HG03135 (cell line): ENCODE data around the gene ATP2B2.

Experiments
- ATAC-seq: cut with Tn5 transposase; IDR thresholded peaks from one replicate; pipeline ENCODE4 v1.9.1; 2021; ENCODE audit warnings: mild to moderate bottlenecking, moderate library complexity; ENCODE audit not compliant: unreplicated experiment

ATP2B2 gene

DNA sequence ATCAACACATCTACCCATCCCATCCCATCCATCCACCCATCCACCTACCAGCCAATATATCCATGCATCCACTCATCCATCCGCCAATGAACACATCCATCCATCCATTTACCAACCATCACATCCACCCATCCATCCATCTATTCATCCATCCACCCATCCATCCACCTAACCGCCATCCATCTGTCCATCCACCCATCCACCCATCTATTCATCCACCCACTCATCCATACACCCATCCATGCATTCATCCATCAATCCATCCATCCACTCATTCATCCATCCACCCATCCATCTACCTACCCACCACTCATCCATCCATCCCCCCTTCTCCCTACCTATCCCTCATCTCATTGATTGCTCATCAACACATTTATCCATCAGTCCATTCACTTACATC, 136.9 kb downstream of the ATP2B2 start:
- ATAC-seq, result no peak

DNA sequence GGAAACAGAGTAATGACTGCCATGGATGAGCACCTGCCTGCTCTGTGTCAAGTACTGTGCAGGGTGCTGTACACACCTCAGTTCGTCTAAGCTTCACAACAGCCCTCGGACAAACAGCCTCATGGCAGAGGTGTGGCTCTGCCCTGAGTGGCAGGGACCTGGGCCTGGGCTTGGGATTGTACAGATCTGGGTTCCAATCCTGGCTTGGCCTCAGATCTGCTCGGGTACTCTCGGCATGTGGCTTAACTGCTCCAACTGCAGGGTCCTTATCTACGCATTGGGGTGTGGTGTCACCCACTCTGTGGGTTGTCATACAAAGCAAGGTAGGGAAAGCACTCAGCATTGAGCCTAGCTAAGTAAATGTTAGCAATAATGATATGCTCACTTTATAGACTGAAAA, 137.9 kb downstream of the ATP2B2 start:
- no peak for ATAC-seq

DNA sequence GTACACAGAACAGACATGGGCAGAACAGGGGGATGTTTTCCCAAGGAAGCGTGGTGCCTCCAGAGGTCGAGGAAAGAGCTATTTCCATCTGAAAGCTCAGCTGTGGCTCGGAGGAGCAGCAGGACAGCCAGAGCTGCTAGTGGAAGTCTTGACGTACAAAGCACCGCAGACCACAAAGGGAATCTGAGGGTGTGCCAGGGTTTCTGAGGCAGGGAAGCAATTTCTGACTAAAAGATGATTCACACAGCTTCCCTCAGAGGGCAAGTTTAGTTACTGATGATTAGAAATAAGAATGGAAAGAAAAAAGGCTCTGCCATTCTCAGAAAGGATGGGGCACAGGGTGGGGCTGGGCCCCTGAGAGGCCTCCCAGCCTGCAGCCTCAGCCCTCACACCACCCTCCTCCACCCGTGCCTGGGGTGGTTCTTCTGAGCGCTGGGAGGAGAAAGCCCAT, 138.7 kb downstream of the ATP2B2 start:
- no peak for ATAC-seq

DNA sequence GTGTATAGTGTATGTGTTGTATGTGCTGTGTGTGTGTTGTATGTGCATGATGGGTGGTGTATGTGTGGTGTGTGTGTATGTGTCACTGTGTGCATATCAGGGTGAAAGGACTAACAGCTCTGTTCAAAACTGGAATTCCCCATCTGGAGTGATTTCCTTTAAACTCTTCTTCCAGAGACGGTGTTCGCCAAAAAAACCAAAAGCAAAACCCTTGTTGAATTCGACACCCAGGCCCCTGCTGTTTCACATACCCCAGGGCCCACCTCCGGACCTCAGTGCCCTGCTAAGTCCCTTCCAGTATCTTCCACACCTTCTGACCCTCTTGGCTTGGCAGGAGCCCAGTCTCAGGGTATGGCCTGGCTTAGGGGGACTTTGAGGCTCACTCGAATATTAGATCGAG, 139.6 kb downstream of the ATP2B2 start:
- ATAC-seq, result no peak

DNA sequence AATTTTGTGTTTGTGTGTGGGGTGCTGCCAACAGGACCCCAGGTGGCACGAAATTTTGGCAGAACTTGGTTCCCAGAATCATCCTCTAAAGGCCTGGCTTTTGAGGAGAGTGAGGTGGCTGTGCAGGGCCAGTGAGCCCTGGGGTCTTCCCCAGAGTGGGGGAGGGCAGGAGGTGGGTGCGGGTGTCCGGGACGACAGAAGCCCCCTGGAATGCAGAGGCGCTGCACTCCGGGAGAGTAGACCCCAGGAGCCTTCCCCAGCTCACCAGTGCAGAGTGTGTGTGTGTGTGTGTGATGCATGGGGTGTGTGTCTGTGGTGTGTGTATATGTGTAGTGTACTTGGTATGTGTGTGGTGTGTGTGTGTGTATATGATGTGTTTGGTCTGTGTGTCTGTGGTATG, 140.1 kb downstream of the ATP2B2 start:
- no peak for ATAC-seq

DNA sequence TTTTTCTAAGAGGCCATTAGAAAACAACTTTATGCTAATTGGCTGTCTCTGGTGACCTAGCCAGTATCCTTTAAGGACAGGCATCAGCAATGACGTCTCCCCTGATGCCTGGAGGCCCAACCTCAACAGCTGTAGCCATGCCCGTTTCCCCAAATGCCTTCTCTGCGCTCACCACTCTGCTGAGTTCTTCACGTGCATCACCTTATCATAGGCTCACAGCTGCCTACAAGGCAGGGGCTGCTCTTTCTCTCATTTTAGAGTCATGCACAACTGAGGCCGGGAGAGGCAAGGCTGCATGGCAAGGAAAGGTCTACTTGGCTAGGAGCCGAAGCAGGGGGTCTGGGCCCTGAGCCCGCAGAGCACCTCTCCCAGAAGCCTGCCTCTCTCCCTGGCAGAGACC, 140.6 kb downstream of the ATP2B2 start:
- ATAC-seq, result no peak

DNA sequence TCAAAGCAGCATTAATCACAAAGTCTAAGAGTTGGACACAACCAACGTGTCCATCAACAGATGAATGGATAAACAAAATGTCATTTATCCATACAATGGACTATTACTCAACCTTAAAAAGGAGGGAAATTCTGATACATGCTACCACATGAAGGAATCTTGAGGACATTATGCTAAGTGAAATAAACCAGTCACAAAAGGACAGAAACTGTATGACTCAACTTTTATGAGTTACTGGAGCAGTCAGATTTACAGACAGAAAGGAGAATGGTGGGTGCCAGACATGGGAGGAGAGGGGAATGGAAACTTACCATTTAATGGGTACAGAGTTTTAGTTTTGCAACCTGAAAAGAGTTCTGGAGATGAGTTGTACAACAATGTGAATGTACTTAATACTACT, 141.5 kb downstream of the ATP2B2 start:
- no peak for ATAC-seq

DNA sequence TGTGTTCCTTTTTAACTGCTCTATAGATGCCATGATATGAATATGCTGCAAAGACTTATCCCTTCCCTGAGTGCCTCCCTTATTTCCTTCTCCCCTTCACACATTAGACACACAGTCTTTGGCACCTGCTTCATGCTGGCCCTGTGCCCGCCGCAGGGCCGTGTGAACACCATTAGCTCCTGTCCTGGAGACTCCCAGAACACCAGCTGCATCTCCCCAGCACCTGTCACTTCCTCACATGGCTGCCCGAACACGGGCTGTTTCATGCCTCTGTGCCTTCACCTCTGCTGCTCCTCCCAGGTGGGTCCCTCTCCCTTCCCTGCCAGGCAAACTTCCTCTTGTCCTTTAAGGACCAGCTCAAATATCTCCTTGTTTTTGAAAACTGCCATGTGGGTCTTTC, 144.0 kb downstream of the ATP2B2 start:
- ATAC-seq, result no peak

DNA sequence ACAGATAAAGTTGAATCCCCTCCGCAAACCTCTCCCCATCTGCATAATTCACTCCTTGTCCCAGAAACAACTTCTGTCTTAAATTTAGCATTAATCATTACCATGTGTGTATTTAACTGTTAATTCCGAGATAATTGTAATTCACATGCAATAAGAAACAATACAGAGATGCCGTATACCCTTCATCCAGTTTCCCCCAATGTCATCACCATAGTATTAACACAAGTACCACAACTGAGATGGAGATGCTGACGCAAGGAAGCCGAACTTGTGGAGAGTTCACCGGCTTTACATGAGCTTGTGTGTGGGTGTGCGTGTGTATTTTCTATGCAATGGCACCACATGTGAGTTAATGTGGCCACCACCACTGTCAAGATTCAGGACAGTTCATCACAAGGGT, 144.9 kb downstream of the ATP2B2 start:
- ATAC-seq, result no peak

DNA sequence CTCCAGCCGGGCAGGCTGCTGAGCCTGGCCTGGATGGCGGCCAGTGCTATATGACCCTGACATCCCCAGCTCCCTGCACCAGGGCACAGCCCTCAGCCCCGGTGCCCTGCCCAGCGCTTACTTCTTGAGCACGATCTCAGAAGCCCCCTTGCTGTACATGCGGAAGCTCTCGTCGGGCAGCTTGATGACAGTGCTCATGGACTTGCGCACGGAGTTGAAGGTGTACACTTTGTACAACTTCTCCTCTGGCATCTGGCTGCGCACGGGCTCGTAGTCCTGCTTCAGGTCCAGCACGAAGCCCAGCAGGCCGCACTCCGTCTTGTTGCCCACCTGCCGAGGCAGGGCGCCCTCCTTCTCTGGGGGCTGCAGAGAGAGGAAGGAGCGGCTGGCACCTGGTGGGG, 145.6 kb downstream of the ATP2B2 start:
- no peak for ATAC-seq

DNA sequence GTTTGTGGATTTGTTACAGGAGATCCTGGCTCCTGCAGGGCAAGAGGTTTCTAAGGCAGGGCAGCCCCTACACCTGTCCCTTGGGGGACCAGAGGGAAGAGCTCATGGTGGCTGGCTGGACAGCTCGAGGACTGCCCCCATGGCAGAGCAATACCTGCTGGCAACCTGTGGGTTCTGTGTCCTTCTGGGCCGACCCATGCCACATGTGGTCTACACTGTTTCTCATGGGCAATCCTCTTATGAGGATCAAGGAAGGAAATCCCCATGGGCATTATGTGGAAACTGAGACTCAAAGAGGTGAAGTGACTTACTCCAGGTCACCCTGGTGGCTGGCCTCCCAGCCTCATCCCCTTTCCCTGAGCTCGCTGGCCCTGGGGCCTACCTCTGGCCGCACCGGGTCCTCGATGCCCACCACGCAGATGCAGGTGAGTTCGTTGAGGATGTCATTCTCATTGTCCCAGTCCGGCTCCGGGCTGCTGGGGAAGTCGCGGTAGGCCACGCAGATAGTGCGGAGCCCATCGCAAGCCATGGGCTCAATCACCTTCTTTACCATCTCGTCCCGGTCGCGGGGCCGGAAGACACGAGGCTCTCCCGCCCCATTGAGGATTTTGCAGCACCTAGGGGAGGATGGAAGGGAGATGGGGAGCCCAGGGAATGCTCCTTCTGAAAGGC, 146.9 kb downstream of the ATP2B2 start:
- no peak for ATAC-seq

DNA sequence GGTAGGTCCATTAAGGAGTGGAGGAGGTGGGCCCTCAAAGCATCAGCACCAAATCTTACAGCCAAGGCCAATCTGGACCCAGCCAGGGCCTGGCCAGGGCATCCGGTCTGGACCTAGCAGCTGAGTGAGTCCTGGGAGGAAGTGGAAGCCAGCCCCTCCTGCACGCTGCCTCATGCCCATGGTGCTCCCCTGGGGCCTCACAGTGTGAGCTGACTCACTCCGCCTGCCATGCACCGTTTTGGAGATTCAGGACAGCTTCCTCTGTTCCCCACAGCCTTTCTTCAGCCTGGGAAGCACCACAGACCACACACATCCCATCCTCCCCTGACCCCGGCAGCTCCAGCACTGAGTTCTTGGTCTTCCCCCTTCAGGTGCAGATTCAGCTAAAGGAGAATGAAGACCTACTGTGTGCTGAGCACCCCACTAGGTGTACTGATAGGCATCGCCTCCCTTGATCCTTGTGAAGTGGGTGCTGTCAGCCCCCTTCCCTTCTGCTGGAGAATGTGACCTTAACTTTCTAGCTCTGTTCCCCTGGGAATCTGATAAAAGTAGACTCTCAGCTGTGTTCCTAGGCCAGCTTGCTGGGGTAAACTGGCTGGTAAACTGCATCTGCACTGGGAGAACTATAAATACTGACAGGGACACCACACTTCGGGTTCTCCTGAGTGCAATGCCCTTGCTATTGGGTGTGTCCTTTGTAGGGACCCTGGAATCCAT, 147.6 kb downstream of the ATP2B2 start:
- ATAC-seq, result no peak

DNA sequence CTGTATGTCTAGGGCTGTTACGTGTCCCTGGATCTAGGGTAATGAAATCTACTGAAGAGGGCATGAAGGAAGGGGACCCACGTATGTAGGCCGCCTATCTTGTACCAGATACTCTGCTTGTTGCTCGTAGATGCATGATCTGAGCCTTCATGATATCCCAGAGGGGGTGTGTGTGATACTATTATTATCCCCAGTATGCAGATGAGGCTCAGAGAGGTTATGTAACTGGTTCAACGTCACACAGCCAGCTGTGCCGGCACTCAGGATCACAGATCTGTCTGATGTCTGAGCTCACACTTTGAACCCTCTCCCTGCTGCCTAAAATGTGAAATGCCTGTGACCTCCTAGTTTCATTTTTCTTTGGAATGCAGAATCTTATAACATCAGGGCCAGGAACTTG, 148.3 kb downstream of the ATP2B2 start:
- ATAC-seq, result no peak

DNA sequence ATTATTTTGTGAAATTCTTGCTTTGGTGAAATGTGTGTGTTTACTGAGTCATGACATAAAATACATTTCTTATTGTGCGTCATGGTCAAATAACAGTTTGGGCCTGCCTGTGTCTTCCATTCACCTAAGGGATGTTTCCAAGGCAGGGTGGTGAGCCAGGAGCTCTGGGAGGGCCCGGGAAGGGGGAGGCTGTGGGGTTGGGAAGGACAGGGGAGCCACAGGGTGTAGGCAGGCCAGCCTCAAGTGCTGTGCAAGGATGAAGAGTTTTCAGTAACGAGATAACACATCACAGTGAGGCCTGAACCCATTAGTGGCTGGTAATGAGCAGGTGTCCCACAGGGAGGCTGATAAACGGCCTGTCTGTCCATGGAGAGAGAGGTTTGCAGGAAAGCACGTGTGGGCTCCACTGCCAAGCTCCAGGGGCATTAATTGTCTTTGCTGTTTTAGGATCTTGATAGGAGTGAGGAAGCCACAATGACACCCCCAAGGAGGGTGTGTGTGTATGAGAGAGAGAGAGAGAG, 148.9 kb downstream of the ATP2B2 start:
- ATAC-seq, result no peak

DNA sequence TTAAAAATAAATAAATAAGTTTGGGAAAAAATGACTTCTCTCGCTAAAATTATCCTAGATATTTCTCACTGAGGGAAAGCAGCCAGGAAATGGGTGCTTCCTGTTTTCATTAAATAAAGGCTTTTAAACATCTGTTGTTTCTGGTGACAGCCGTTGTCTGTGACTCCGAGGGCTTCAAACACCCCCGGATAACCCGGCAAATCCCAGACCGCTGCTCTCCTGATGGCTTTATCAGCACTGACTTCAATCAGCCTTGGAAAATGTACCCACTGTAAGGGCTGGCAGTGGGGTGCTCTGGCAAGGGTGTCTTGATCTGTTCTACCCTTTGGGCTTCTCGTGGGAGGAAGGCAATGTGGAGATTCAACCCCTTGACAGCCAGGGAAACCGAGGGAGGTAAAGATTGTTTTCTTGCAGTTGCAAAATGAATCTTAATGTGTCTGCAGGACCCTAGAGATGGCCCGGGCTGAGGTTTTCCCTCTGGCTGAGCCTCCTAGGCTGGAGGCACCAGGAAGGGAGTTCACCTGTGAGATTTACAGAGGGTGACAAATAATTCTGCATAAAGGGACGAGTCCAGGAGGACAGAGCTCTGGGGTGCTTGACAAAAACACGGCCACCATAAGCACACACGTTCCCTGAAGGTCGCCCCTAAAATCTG, 150.9 kb downstream of the ATP2B2 start:
- ATAC-seq, result no peak

DNA sequence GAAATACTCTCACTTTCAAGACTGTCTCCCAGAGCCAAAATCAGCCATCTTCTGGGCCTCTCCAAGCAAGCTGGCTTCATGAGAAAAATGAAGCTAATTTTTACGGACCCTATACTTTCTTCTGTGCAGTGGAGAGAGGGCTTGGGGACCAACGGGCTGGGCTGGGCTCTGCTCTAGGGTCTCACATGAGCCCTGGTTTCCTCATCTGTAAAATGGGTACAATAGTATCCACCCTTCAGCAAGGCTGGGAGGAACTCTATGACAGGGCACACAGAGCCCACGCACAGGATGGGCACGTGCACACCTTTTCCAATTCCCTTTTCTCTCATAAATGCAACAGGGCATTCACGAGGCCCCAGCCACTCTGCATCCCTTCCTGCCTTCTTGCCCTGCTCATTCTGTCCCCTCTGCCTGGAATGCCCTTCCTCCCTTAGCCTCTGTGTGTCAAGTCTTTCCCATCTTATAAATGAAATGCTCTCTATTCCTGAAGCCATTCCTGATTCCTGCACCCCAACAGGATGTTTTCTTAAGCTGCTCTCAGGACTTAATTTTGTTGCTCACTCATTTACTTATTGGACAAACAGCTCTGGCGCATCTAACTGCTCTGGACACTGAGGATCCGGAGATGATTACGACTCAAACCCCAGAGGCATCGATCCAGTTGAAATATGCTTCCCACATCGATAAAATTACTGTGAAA, 151.6 kb downstream of the ATP2B2 start:
- no peak for ATAC-seq

DNA sequence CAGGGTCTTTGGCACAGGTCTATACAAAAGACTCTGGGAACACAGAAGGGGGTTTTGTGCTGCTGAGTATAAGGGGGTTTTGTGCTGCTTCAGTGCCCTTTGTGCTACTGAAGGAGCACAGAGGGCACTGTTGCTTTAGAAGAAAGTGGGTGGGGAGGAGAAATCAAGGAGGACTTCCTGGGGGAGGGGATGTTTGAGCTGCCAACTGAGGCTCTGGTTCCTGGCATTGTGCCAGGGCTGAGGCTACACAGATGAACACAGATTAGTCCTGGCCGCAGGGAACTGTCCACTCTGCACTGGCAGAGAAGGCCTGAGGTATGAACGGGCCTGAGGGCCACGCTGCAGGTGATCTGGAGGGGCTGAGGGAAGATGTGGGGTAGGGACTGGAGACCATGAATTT, 152.2 kb downstream of the ATP2B2 start:
- no peak for ATAC-seq

DNA sequence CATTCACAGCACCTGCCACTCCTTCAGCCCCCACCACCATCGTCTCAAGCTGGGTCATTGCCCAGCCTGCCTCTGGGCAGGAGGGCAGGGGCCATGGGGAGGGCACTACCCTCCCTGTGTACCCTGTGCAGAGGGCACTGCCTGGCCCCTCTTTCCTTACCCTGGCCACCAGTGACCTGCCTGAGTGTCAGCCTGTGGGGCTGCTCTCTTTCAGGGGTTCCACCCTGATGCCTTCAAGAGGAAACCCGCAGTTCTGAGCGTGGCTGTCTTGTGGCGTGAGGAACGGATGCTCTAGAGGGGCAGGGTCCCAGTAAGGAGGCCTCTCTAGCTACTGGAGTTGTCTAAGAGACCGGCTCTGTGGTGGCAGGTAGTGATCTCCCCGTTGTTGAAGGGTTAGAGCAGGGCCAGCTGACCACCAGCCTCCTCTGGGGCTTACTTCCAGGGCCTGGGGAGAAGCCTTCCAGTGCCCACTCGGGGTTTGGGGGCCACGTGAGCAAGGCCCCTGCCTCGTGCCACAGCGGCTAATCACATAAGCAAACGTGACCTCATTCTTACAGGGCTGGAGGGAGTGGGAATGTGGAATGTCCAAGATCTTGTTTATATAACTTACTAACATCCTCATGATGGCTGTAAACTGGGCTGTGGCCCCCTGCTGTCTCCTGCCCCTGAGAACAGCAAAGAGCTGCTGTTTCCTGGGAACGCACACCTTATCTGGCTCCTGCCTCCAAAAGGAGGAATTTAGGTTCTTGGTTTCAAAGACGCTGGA, 153.1 kb downstream of the ATP2B2 start:
- ATAC-seq, result no peak

DNA sequence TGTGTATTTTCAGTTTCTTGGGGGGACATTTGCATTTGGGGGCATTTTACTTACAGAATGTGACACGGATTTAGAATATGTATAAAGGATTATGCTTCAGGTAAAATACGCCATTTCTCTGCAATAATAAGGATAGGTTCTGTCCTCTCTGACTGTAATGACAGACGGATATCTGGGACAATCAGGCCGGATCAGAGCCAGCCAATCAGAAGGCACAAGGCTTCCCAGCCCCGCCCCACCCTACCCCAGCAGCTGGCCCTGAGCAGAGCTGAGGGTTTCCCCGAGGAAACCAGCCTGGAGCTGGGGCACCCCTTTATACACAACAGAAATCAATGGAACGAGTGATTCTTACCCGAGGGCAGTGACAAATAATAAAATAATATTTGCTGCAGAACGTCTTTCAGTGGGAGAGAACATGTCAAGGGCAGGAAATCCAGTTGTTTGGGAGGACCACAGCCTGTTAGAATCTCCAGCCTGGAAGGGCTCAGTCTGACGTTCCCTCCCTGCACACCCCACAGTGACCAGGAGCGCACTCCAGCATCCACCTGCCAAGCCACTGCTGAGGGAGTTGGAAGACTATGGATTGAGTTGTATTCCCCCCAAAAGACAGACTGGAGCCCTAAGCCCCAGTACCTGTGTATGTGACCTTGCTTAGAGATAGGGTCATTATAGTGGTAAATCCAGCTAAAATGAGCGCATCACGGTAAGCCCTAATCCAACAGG, 154.2 kb downstream of the ATP2B2 start:
- no peak for ATAC-seq
